Measurements from ENCODE around the gene XRCC6.

GRCh38 chr22:41668971-41669911 lies 48.1 kb downstream of the XRCC6 start:
- no peak for TF ChIP-seq POLR2A (IDR thresholded peaks at IDR 0.05)
- no peak for TF ChIP-seq CTCF (IDR thresholded peaks at IDR 0.05)

All from adrenal gland (tissue), 5 donors.